ENCODE measurements around the gene RLN3. TPM values are rescaled to one million over a fixed set of nuclear protein-coding genes. Genes with fewer than 3 reads are reported as not detected.
A peak's percentile ranks its signal among the peaks of the same experiment; 100 is the strongest.

The RLN3 gene
- total and polyA plus RNA-seq, 9 of the 15 experiments (the other 6 are each of a cell fraction or from before 2014, with no cell fraction given), result 0.31 to 1.2 (median 0.71) TPM; not detected in 6

DNA sequence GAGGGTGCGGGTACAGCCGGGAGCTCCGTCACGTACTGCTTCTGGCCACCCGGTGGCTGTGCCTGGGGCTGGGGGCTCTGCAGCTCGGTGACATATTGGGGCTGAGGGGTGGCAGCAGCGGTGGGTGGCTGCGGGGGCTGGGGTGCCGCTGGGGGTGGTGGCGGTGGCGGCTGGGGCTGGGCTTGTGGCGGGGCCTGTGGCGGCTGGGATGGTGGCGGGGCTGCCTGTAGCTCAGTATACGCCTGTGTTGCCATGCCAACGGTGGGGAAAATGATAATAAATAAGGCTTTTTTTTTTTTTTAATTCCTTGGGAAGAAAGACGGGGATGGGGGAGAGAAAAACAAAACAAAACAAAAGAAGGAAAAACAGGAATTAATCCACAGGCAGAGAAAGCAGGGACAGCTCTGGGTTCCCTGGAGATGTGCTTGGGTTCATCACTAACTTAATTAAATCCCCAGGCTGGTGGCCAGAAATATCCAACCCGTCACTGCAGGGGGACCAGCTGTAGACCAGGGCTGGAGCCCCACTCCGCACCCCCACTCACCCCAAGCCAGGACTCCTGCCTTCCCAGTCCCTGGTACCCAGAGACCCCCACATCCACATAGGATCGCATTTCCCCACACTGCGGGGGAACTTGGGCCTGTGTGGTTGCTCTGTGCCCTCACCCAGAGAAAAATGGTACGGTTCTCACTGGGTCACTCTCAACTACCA is 34.2 kb upstream of the RLN3 start:
- H3K4me3 ChIP-seq, result no peak overlapping the region
- peak in 2 of 4 experiments; percentile 54 to 63 for DNase-seq (ENCODE audit: extremely low read depth in 1 of 4, low spot score in 3 of 4)
- H3K4me2 ChIP-seq (ENCODE audit: insufficient read depth, low read length), result no peak overlapping the region
- no peaks in the 10 kb centered on the region for H4K20me1 ChIP-seq (replicated peaks; ENCODE audit: control insufficient read depth, insufficient read depth, low read length)
- TF ChIP-seq RBM34 (IDR thresholded peaks at IDR 0.05; ENCODE audit: borderline replicate concordance, insufficient read depth, low read length) (no peak), DMBX1 (CRISPR knock-in tag; IDR thresholded peaks at IDR 0.05; ENCODE audit: borderline replicate concordance) (no peak)
- TF ChIP-seq, protein P1, sequence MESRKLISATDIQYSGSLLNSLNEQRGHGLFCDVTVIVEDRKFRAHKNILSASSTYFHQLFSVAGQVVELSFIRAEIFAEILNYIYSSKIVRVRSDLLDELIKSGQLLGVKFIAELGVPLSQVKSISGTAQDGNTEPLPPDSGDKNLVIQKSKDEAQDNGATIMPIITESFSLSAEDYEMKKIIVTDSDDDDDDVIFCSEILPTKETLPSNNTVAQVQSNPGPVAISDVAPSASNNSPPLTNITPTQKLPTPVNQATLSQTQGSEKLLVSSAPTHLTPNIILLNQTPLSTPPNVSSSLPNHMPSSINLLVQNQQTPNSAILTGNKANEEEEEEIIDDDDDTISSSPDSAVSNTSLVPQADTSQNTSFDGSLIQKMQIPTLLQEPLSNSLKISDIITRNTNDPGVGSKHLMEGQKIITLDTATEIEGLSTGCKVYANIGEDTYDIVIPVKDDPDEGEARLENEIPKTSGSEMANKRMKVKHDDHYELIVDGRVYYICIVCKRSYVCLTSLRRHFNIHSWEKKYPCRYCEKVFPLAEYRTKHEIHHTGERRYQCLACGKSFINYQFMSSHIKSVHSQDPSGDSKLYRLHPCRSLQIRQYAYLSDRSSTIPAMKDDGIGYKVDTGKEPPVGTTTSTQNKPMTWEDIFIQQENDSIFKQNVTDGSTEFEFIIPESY (CRISPR knock-in tag; IDR thresholded peaks at IDR 0.05), result peak; percentile 42; the same call in 1 of the 2 replicates
- ChIA-PET CTCF (ENCODE audit: low intra/inter-chr PET ratio) (no interaction called here), POLR2A (interaction anchor here (1.4 kb wide), 1 partner anchor 13 kb away, joined by 4 read pairs; the partner anchor contains the start of gene RFX1)
- peaks cover 5% of the 10 kb centered on the region for H3K9me1 ChIP-seq (ENCODE audit: control insufficient read depth, insufficient read depth, low read length)
- H2AFZ ChIP-seq (ENCODE audit: low read depth, low read length), result no peak overlapping the region
- H3K4me1 ChIP-seq (replicated peaks in 1 of 2; ENCODE audit: control insufficient read depth in 2 of 2, insufficient read depth in 2 of 2, low read length in 2 of 2), result peaks cover 0 to 20% of the 10 kb centered on the region in 2 experiments; a peak in 3 of 5 replicates
- H3K27me3 ChIP-seq (ENCODE audit: control insufficient read depth in 2 of 2, insufficient read depth in 2 of 2, low read length in 2 of 2), result no peaks in the 10 kb centered on the region
- 90% methylated on average over 17 of the region's 22 CpGs for WGBS (ENCODE audit: insufficient coverage, low coverage, missing lambda C conversion rate)
- peak overlapping the region in 1 of 2 experiments; percentile 55; a peak in 2 of 4 replicates for H3K9ac ChIP-seq (ENCODE audit: insufficient read depth in 1 of 2, low read depth in 2 of 2, low read length in 2 of 2)
- H3K9me3 ChIP-seq (replicated peaks; ENCODE audit: control insufficient read depth, insufficient read depth, low read depth, low read length), result no peaks in the 10 kb centered on the region
- BruUV-seq (replicated peaks), result no TSS peak
- no peak overlapping the region for H3K27ac ChIP-seq (ENCODE audit: extremely low read depth, low read depth, low read length)
- intact Hi-C loops (cut with micrococcal nuclease) (no loop called here), in situ Hi-C loops (cut with MboI) (no loop called here)
- H3K79me2 ChIP-seq (ENCODE audit: control insufficient read depth, insufficient read depth, low read length), result peaks cover 10% of the 10 kb centered on the region; the same call in 2 of the 3 replicates
- FAIRE-seq, result no peak
- ATAC-seq, result no peak
- peaks cover 63% of the 10 kb centered on the region; the same call in 2 of the 3 replicates for H3K36me3 ChIP-seq (ENCODE audit: control insufficient read depth, insufficient read depth, low read length)

Measured in K562 (cell line).